Measurements from ENCODE around the gene RPL29.

Gene RPL29

DNA sequence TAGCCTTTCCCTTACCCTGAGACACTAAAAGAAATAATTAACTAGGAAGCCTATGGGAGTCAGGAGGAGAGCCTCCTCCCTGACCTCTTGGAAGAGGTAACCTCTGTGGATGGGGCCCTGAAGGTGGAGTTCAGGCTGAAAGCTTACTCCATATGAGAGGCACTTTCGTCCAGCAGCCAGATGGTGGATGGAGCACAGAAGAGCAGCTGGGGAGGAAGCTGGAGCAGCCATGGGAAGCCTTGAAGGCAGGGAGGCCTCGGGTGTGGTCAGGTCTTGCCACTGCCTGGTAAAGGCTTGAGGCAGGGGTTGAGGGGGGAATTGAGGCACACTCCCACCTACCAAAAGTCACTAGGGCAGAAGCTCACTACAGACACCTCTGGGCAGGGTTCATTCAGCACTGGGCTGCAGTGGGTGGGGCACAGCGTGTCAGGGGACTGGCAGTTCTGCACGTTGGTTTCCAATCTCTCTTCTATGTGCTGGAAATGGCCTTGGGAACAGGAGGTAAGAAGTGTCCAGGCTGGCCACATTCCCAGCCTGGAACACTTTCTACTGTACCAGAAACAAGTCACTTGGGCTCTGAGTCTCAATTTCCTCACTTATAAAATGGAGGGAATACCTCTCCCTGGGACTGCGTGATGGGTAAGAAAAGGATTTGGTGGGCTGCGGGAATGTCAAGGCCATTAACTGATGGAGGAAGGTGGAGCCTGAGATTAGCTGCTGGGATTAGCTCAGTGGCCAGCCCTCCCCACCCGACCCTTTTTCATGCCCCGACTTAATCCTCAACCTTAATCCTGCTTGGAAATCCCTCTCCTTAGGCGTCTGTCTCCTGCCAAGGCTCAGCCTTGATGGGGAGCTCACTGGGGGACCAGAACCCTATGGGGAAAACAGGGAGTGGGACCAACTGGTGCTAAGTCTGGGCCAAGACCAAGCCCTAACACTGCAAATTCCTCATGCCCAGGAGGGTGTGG is 33.8 kb downstream of the RPL29 start:
- no peak for DNase-seq

DNA sequence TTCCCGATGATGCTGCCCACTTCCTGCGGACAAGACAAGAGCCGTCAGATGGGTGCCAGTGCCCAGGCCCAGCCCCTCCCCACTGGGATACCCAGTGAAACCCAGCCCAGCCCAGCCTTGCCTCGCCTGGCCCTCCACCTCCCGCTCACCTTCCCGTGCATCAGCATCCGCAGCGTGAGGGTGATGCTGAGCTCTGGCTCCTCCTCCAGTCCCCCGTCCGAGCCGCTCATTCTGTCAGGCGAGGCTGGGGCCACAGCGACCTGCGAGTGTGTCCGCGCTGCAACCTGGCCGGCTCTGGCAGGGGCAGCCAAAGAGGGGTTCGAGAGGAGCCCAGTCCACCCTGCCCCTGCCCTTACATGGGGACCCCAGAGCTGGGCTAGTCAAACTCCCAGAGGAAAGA is 34.7 kb downstream of the RPL29 start:
- no peak for DNase-seq

DNA sequence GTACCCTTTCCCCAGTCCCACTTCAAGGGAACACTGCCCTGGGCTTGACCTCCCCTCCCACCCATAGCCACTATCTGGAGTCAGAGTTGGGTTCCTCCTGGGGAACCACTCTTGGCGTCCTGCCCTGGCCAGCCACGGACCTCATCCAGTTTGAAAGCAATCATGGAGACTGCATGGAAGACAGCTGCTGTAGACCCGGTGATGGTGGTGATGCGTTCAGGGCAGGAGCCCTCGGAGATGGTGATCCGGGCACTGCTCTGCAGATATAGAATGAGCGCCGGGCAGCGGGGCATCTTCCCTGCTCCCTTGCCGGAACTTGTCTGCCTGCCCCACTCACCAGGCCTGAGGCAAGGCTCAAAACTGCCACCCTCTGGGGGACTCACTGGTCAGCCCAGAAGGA is 35.3 kb downstream of the RPL29 start:
- DNase-seq = no peak

DNA sequence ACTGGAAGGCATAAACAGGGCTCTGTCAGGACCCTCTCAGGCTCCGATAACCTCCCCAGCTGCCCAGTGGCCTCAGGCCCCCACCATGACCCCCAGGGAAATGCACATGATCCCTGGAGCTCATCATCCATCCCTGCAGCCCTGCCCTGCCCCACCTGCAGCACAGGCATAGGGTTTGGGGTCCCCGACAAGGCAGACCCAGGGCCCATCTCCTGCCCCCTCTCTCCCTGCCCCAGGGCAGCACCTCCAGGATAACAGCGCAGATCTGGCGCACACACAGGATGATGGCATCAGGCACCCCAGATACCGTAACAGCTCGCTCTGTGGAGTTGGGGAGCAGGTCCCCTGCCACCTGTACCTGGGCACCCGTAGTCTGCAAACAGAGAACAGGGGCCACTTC is 36.0 kb downstream of the RPL29 start:
- no peak for DNase-seq

DNA sequence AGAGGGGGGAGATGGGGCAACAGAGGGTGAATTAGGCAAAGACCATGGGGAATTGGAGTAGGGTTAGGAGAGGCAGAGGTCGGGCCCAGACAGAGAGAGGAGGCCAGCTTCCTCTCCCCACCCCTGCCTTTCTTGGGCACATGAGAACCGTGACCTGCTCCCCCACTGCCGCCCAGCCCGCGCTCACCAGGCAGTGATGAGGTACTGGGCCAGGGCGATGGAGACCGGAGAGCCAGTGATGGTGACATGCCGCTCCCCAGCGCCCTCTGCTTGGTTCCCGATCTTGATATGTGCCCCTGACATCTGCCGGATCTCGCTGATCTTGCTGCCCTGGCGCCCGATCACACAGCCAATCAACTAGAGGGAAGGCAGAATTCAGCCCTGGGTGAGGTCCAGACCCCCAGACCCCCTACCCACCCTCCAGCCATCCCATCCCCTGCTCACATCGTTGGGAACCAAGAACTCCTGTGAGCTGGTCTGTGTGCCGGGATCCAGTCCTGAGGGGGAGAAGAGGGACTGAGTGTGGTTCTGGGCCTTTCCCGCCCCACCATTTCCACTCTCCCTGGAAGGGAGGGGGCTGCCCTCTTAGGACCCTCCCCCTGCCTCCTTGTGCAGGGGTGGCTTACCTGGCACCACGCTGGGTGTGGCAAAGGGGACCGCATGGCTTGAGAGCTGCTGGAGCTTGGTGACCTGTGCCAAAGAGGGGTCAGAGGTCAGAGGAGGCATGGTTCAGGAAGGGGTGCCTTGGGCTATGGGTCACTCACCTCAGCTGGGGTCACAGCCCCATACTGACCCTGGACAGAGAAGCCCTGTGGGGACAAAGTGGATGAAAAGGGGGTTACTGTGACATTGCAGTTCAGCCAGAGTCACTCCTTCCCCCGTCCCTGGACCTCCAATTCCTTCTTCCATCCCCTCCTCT is 36.8 kb downstream of the RPL29 start:
- no peak for DNase-seq

DNA sequence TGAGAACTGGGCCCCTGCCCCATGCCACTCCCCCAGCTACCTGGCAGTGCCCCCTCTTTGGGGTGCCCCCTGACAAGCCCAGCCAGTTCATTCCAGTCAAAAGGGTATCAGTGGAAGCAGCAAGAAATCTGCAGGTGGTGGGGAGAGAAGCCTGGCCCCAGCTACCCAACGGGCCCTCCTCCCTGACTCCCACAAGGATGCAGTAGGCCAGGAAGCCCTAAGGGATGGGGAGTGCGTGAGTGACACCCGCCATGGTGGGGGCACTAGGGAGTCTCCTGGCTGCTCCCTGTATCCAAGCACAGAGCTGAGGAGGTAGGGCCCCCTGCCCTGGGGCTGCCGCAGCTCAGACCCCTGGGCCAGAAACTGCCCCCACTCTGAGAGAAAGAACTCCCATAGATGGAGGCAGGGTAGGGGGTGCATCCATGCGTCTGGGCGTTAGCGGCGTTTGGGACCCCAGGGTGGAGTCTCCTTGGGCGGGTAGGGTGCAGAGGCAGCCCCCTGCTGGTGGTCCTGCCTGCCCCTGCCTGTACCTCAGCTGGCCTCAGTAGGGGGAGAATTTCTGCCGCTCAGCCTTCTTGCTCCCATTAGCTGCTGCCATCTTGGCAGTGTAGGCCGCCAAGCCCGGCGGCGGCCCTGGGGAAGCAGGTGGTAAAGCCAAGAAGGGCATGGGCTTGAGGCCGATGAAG is 38.0 kb downstream of the RPL29 start:
- DNase-seq = no peak

DNA sequence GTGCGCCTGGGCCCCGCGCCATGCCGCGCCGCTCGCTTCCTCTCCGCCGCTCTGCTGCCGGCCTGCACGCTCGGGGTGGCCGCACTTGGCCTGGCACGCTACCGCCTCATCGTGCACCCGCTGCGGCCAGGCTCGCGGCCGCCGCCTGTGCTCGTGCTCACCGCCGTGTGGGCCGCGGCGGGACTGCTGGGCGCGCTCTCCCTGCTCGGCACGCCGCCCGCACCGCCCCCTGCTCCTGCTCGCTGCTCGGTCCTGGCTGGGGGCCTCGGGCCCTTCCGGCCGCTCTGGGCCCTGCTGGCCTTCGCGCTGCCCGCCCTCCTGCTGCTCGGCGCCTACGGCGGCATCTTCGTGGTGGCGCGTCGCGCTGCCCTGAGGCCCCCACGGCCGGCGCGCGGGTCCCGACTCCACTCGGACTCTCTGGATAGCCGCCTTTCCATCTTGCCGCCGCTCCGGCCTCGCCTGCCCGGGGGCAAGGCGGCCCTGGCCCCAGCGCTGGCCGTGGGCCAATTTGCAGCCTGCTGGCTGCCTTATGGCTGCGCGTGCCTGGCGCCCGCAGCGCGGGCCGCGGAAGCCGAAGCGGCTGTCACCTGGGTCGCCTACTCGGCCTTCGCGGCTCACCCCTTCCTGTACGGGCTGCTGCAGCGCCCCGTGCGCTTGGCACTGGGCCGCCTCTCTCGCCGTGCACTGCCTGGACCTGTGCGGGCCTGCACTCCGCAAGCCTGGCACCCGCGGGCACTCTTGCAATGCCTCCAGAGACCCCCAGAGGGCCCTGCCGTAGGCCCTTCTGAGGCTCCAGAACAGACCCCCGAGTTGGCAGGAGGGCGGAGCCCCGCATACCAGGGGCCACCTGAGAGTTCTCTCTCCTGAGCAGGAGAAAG is 39.6 kb downstream of the RPL29 start:
- peak; percentile 75 for DNase-seq

DNA sequence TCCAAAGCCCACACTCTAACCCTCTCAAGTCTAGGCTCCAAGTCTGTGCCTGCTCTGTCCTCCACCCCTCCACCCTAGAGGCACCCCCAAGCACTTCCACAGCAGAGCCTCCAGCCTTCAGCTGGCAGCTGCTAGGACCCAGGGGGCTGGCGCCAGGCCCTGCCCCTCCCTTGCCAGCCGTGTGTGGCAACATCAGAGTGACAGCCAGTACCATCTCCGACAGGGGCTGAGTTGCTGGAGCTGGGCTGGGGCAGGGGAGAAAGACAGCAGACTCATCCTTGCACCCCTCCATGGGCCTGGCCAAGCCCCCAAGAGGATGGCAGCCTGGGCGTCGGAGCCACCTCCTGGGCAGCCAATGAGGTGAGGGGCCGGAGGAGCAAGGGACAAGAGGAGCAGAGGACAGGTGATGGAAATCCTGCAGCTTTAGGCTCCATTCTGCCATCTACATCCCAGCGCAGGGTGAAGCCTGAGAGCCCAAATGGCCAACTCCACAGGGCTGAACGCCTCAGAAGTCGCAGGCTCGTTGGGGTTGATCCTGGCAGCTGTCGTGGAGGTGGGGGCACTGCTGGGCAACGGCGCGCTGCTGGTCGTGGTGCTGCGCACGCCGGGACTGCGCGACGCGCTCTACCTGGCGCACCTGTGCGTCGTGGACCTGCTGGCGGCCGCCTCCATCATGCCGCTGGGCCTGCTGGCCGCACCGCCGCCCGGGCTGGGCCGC is 40.4 kb downstream of the RPL29 start, which contains the start of gene GPR62:
TSS of gene GPR62 (plus strand) at position 207 of the 718 bp plus-strand sequence. CDS start at position 479, 272 bp downstream.
- no peak for DNase-seq

DNA sequence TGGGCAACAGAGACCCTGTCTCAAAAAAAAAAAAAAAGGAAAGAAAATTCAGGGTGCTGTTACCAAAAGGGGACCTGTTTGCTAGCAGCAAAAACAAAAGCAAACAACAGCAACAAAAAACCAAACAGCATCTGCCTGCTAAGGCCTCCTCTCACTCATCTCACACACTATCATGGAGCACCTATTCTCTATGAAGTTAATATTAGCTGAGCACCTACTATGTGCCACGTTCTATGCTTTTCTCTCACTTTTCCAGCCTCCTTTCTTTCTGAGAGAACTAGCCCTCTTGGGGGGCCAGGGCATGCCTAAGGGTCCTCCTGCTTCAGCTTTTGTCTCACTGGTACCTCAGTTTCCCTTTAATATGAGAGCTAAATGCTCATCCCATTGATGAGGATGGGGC is 41.0 kb downstream of the RPL29 start:
- no peak for DNase-seq

DNA sequence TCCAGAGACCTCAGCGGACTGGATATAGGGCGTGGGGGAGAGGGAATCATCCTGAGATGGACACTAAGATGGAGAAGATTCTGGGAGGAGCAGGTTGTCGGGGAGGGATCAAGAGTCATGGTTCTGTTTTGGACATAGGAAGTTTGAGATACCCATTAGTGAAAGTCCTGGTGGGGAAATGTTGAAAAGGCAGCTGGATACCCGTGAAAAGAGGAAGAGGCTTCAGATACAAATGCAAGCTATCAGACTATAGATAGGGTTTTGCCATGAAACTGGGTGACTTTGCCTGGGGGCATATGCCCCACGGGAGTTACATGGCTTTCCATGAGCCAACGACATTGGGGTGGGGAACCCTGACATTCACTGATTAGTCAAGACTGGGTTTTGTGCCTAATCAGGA is 41.6 kb downstream of the RPL29 start:
- DNase-seq = no peak

DNA sequence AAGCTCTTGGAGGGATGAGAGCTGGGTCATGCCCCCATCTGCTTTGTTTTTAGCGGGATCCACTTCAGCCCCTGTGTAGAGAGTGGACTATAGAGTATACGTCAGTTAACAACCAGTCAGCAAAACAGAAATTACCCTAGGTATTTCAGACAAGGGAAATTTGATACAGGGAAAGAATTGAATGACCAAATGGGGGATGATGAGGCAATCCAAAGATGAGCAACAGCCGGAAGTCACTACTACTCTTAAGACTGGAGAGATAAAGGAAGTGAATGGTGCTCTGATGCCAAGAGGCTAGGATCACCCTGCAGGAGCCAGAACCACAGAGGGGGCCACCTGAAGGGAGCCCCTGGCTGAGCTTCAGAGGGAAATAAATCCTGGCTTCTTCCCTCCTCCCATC is 42.2 kb downstream of the RPL29 start:
- no peak for DNase-seq

DNA sequence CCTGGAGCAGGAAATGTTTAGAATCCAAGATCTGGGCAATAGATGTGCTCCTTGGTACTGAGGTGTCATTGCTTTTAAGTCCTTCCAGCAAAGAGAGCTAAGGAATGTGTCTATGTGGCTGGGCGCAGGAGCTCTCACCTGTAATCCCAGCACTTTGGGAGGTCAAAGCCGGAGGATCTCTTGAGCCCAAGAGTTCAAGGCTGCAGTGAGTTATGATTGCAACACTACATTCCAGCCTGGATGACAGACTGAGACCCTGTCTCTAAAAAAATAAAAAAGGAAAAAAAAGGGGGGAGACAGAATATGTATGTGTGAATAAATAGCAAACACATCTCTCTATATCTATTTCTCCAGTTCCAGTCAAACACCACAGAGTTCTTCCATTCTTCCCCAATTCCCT is 44.8 kb downstream of the RPL29 start:
- DNase-seq = no peak

DNA sequence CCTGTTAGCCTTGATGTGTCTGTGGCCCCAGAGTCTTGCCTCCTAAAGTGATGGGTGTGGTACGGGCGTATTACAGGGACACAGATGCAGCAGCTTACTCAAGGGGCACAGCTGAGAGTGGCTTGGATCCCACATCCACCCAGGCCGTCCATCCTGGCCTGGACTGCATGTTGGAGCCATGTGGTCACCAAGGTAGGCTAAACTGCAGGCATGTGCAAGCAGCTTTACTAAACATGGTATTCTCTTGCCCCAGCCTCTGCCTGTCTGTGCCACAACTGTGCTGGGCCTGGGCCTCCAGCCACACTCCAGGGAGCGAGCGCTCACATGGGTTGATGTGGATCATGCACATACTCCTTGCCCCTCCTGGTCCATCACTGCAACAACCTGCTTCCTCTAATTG is 46.6 kb downstream of the RPL29 start:
- DNase-seq = no peak

DNA sequence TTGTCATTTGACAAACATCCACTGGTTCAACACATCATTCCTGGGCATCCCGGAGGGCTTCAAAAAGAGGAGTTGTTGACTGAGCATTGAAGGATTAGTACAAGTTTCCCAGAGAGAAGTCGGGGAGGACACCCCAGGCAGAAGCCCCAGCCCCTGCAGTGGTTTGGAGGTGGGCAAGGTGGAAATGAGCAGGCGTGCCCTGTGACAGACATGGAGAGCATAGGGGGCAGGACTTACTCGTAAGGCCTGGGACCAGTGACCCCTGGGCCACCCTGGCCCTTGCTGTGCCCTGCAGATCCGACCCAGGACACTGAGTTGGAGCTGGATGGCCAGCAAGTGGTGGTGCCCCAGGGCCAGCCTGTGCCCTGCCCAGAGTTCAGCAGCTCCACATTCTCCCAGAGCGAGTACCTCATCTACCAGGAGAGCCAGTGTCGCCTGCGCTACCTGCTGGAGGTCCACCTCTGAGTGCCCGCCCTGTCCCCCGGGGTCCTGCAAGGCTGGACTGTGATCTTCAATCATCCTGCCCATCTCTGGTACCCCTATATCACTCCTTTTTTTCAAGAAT is 47.6 kb downstream of the RPL29 start:
- DNase-seq = no peak

DNA sequence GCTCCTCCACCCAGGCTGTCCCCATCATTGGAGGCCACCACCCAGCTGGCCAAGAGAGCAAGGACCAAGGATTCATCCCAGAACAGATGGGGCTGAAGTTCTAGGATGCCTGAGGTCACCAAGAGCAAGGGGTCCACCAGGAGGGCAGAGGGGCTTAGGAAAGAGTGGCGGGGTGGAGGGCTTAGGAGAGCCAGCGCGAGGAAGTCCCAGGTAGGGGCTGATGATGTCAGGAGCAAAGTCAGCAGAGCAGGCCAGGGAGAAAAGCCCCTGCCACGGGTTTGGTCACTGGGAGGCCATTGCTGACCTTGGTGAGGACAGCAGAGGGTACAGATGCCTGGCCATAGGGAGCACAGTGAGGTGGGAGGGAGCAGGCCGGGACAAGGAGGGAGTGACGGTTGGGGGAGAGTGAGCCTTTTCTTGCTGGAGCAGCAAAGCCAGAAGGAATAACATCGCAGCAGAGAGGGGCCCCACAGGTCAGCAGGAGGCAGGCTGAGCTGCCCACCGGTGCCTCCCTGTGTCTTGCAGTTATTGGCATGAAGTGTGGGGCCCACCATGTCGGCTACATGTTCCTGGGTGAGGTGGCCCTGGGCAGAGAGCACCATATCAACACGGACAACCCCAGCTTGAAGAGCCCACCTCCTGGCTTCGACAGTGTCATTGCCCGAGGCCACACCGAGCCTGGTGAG is 48.3 kb downstream of the RPL29 start:
- no peak for DNase-seq

DNA sequence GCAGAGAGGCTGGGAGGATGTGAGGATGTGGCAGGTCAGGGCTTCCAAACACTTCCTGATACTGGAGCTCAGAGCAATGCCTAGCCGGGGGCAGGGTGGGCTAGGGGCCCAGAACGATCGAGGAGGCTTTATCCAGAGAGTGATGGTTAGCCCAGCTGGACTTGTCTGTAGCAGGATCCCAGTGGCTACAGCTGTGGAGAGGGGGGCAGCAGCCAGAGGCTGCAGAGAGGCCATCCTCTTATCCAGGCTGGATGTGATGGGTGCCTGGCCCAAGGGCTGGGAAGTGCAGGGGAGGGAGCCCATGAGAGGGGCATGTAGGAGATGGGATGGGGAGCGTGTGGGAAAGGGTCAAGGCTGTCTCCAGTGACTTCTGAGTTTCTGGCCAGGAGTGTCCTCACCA is 48.9 kb downstream of the RPL29 start:
- DNase-seq = no peak

DNA sequence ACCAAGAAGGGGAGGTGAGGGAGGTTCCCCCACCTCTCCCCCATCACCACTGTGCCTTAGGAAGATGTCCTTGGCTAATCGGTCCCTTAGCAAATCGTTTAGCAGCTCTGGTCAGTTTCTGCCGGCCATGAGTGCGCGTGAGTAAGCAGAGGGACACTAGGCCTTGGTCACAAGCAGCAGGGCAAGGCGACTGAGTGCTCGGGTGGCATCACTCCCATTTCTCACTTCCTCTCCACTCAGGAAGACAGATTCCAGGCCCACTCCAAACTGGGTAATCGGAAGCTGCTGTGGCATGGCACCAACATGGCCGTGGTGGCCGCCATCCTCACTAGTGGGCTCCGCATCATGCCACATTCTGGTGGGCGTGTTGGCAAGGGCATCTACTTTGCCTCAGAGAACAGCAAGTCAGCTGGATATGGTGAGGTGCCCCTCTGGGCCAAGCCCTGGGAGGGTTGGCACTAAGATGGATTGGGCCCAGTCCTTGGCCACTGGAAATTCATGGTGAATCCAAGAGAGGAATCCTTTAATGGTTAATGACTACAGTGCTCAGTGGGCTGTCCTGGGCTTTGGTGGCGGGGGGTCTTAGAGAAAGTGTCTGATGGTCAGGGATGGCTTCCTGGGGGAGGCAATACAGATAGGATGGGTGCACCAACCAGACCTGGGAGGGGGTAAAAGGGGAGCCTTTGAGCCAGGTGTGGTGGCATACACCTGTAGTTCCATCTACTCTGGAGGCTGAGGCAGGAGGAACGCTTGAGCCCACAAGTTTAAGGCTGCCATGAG is 49.6 kb downstream of the RPL29 start:
- peak; percentile 31 for DNase-seq

DNA sequence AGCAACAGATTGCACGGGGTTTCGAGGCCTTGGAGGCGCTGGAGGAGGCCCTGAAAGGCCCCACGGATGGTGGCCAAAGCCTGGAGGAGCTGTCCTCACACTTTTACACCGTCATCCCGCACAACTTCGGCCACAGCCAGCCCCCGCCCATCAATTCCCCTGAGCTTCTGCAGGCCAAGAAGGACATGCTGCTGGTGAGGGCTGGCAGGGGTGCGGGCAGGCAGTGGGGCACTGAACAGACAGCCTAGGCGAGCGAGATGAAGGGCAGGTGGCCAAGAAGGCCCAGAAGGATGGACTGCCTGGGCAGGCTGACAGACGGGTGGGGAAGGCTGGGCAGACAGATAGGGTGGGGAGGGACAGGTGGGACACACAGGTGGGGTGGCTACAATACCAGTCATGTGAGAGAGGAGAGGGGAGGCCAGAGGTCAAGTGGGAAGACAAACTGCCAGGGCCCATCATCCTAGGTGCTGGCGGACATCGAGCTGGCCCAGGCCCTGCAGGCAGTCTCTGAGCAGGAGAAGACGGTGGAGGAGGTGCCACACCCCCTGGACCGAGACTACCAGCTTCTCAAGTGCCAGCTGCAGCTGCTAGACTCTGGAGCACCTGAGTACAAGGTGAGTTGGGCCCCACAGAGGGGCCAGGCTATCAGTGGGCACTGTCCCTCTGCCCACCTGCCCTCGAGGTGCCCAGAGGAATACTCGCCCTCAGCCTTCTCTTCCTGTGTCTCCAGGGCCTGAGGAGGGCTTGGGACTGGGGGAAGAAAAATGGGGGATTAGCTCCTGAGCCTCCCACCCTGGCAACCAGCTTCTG is 50.5 kb downstream of the RPL29 start:
- DNase-seq = no peak

Data from left hindlimb (tissue), 1 donor.